Sigmoid colon (tissue), 4 donors: ENCODE results near the gene ACTL8.

ENCODE experiments used
- CTCF ChIP-seq, 4 experiments: fragments of 450-650 bp in 3 of 4; fragments of 200-600 bp in 1 of 4; IDR thresholded peaks; one replicate each; pipeline ENCODE4 v1.5.1; 2016 to 2019; ENCODE audit warnings: antibody characterized with exemption in 4 of 4, mild to moderate bottlenecking in 3 of 4, moderate library complexity in 2 of 4
- POLR2A ChIP-seq, 2 donors: fragments of 450-650 bp; IDR thresholded peaks; one replicate each; pipeline ENCODE4 v1.6.1; 2016; ENCODE audit warnings: antibody characterized with exemption in 2 of 2, mild to moderate bottlenecking in 2 of 2, moderate library complexity in 2 of 2
- POLR2AphosphoS5 ChIP-seq, 4 donors: sonication (generic); formaldehyde crosslinking; IDR thresholded peaks; one replicate each; pipeline ENCODE4 v1.6.1; 2017; ENCODE audit warnings: antibody characterized with exemption in 4 of 4

DNA sequence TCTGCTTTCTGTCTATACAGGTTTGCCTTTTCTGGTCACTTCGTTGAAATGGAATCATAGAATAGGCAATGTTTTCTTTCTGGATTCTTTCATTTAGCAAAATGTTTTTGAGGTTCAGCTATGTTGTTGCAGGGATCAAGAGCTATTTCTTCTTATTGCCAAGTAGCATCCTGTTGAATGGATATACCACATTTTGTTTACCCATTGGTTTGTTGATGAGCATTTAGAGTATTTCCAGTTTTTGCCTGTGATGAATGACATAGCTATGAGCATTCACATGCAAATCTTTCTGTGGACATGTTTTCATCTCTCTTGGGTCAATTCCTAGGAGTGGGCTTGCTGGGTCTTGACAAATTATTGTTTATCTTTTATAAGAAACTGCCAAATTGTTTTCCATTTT, 115.5 kb downstream of the ACTL8 start:
- TF ChIP-seq POLR2AphosphoS5 (IDR thresholded peaks at IDR 0.05) (no peak), CTCF (IDR thresholded peaks at IDR 0.05) (no peak), POLR2A (IDR thresholded peaks at IDR 0.05) (no peak)
